ENCODE data around the gene EAF1.

Gene EAF1

GRCh38 chr3:15399970-15400369 is 27.4 kb upstream of the EAF1 start:
- no peak for DNase-seq (ENCODE audit: low read depth)
- no peak for TF ChIP-seq CTCF (IDR thresholded peaks at IDR 0.05; ENCODE audit: insufficient read depth, low read depth, low read length, missing control alignments)
- no peak overlapping the region for H3K4me3 ChIP-seq (ENCODE audit: low read depth, low read length)

DNA sequence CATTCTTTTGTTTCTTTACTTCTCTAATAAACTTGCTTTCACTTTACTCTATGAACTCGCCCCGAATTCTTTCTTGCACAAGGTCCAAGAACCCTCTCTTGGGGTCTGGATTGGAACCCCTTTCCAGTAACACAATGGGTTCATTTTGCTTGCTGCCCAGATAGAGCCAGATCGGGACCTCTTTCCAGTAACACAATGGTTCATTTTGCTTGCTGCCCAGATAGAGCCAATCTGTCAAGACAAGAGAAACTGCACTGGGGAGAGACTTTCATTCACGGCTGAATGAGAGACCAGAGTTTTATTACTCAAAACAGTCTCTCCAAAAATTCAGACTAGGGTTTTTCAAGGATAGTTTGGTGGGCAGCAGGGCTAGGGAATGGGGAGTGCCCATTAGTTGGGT is 25.5 kb upstream of the EAF1 start:
- no peak for TF ChIP-seq CTCF (IDR thresholded peaks at IDR 0.05; ENCODE audit: insufficient read depth, low read depth, low read length, missing control alignments)
- DNase-seq (ENCODE audit: low read depth), result no peak
- no peak overlapping the region for H3K4me3 ChIP-seq (ENCODE audit: low read depth, low read length)

DNA sequence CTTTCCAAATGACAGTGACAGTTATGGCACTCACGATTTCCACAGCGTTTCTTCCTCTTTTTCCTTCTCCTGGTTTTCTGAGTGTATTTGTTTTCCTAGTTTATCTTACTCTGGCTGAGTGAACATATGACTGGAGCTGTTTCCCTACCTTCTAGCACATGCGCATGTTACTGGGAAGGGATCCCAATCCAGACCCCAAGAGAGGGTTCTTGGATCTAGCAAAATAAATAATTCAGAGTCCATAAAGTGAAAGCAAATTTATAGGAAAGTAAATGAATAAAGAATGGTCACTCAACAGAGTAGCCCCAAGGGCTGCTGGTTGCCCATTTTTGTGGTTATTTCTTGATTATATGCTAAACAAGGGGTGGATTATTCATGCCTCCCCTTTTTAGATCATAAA is 23.9 kb upstream of the EAF1 start:
- H3K4me3 ChIP-seq (ENCODE audit: low read depth, low read length), result no peak overlapping the region
- no peak for TF ChIP-seq CTCF (IDR thresholded peaks at IDR 0.05; ENCODE audit: insufficient read depth, low read depth, low read length, missing control alignments)
- no peak for DNase-seq (ENCODE audit: low read depth)

GRCh38 chr3:15403965-15404364 is 23.4 kb upstream of the EAF1 start:
- no peak overlapping the region for H3K4me3 ChIP-seq (ENCODE audit: low read depth, low read length)
- TF ChIP-seq CTCF (IDR thresholded peaks at IDR 0.05; ENCODE audit: insufficient read depth, low read depth, low read length, missing control alignments), result no peak

DNA sequence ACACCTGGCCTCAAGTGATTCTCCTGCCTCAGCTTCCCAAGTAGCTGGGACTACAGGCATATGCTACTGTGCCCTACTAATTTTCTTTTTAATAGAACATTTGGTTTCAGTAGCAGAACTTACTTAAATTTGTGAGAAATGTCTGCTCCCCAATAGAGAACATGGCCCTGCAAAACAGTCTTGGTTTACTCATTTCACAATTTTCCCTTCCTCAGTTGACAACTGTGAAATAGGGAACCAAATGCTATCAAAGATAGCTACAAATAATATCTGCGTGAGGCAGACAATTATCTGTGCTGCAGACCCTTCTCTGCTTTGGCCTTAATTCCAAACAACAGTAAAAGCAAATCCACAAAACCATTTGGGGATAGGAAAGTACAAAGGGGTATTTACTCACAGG is 22.6 kb upstream of the EAF1 start:
- DNase-seq (ENCODE audit: low read depth), result peak; percentile 45

More at GRCh38 chr3:15403965-15404364, 23.4 kb upstream of the EAF1 start:
- no peak for DNase-seq (ENCODE audit: low read depth)

DNA sequence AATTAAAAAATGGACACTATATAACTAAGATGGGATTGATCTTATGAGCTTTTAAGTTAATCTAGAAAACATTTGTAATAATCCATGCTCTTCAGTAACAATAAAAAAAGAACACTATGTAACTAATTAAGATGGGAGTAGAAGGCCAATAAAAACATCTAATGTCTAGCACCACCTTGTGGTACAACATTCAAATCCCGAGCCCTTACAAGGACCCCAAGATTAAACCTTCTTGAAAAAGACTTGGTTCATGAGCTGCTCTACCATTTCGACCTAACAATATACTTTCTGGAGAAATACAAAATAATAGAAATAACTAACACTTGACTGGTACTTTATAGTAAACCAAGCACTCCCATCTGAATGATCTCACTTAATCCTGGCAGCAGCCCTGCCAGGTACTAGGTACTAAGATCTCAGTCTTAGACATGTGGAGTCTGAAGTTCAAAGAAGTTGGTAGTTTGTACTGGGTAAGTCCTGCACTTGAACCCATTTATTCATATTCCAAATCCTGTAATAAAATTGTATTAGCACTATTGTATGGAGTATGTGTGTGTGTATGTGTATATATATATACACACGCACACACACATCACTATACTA is 21.8 kb upstream of the EAF1 start:
- TF ChIP-seq CTCF (IDR thresholded peaks at IDR 0.05; ENCODE audit: insufficient read depth, low read depth, low read length, missing control alignments), result peak; percentile 53
- DNase-seq (ENCODE audit: low read depth), result peak; percentile 77

More for the DNA sequence above, 22.6 kb upstream of the EAF1 start:
- TF ChIP-seq CTCF (IDR thresholded peaks at IDR 0.05; ENCODE audit: insufficient read depth, low read depth, low read length, missing control alignments), result no peak
- no peak overlapping the region for H3K4me3 ChIP-seq (ENCODE audit: low read depth, low read length)

GRCh38 chr3:15409239-15409638 is 18.2 kb upstream of the EAF1 start:
- no peak overlapping the region for H3K4me3 ChIP-seq (ENCODE audit: low read depth, low read length)
- DNase-seq (ENCODE audit: low read depth), result no peak
- no peak for TF ChIP-seq CTCF (IDR thresholded peaks at IDR 0.05; ENCODE audit: insufficient read depth, low read depth, low read length, missing control alignments)

More for the DNA sequence above, 21.8 kb upstream of the EAF1 start:
- H3K4me3 ChIP-seq (ENCODE audit: low read depth, low read length), result no peak overlapping the region

Data from GM12865 (cell line).